AG20443 (cell line): ENCODE results near the gene DNAAF8.
"Not testable (repeated sequence)": the region's sequence is repeated elsewhere in the genome, so short reads cannot be mapped to it uniquely, and the experiment has no call there.

Source experiments
- DNase-seq: peaks from one replicate; pipeline ENCODE4 v3.0.0; 2012; ENCODE audit warnings: low spot score, mixed read lengths

The DNAAF8 gene

GRCh38 chr16:4723071-4723767 is 11.1 kb upstream of the DNAAF8 start:
- DNase-seq = no peak

DNA sequence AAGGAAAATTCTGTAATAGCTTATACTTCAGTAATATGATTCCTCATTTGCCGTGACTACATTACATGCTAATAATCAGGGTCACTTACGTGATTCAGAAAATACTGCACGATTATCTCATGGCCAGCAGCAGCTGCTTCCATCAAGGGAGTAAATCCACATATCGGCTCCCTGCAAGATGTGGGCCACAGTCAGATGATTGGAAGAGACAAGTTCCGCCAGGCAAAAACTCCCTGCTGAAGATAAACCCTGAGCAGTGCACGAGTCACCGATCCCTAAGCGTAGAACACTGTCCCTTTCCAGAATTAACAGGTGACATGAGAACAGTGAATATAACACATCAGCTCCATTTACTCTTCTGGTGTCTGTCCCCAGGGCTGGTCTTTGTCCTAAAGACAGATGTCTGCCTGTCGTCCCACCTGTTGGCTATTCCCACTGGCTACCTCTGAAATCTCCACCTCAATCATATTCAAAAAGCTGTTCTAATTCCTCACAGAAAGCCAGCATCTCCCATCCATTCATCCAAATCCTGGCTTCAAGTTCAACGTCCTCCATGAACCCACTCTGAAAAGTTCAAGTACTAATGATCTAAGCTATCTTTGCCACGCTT is 9.6 kb upstream of the DNAAF8 start:
- no peak for DNase-seq

- DNase-seq = no peak
Measured at GRCh38 chr16:4726616-4727015, 7.7 kb upstream of the DNAAF8 start.

DNA sequence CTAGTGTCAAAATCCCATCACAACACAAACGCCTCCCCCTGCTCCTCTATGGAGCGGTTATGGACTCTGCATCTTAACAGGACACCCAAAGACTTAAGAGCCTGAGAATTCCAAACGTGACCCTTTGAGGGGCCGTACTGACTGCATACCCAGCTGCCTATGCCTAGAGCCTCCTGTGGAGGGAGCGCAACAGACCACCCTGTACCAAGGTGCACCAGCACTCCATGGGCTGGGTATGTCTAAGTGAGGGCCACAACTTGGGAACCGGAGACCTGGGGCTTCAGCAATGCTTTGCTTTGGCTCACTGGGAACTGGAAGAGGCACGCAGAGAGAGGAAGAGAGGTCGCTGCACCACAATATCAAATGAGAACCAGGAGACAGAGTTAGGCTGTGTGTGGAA is 5.7 kb upstream of the DNAAF8 start:
- no peak for DNase-seq

DNA sequence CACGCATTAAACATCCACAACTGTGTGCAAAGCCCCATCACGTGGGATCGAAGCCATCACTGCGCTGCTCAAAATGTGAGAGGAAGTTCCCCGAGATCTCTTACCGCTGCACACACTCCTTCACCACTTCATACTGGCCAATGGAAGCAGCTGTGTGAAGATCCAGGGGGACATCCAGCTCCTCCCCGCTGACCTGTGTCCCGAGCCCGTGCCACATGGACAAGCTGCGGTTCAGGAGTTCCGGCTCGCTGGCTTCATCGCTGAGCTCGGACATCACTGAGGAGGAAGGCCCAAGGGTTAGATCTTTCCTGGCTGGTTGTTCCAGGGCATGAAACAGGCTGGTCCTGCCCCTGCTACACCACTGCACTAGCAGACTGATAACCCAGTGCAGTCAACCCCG is 4.5 kb upstream of the DNAAF8 start:
- DNase-seq = no peak

- DNase-seq = no peak
Measured at GRCh38 chr16:4733211-4733742, 1.1 kb upstream of the DNAAF8 start.

DNA sequence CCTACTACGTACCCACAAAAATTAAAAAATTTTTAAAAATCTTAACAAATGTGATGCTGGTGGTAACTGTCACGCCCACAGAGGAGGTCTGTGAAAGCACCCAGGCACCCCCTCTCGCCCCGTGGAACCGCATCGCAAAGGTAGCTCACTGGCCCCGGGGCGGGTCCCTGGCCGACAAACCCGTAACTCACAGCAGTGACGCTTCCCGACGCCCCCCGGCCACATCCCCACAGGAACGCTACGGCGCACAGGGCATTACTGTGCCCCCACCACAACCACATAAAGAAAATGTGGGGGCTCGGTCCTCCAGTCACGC is 632 bp upstream of the DNAAF8 start:
- DNase-seq = peak; percentile 21

- peak; percentile 95 for DNase-seq
Measured at GRCh38 chr16:4734730-4735535, 596 bp downstream of the DNAAF8 start.

GRCh38 chr16:4736546-4736945 is 2.2 kb downstream of the DNAAF8 start:
- no peak for DNase-seq

GRCh38 chr16:4737545-4737944 is 3.2 kb downstream of the DNAAF8 start:
- DNase-seq = no peak

- not testable (repeated sequence) for DNase-seq
Measured at GRCh38 chr16:4738370-4738769, 4.0 kb downstream of the DNAAF8 start.

- DNase-seq = no peak
Measured at GRCh38 chr16:4743226-4743878, 9.0 kb downstream of the DNAAF8 start.

GRCh38 chr16:4744555-4745273 is 10.4 kb downstream of the DNAAF8 start:
- DNase-seq = no peak

DNA sequence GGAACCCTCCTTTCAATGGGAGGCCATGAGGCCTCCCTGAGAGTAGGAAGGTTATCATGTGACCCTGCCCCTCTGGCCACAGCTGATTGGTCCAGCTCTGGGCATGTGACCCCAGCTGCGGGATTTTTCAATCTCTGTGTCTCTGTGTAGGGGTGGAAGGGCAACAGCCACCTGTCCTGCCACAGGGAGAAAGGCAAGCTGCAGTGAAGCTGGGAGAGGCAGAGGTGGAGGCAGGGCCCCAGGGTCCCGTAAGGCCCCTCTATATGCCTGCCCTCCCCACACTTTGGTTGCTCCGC is 10.9 kb downstream of the DNAAF8 start:
- no peak for DNase-seq

DNA sequence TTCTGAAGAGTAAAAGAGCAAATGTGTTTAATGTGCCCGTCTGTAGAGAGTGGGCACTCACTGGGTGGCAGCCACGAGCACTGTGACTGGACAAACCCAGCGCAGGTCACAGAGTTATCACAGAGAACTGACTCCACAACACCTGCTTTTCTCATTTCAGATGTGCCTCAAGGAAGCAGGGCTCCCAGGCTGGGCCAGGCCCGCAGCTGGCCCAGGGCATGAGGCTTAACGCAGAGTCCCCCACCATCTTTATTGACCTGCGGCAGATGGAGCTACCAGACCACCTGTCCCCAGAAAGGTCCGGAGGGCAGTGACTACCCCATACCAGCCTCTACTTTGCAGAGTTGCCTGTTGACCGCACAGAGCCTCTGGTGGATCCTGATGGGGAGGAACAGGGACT is 11.9 kb downstream of the DNAAF8 start:
- DNase-seq = no peak

DNA sequence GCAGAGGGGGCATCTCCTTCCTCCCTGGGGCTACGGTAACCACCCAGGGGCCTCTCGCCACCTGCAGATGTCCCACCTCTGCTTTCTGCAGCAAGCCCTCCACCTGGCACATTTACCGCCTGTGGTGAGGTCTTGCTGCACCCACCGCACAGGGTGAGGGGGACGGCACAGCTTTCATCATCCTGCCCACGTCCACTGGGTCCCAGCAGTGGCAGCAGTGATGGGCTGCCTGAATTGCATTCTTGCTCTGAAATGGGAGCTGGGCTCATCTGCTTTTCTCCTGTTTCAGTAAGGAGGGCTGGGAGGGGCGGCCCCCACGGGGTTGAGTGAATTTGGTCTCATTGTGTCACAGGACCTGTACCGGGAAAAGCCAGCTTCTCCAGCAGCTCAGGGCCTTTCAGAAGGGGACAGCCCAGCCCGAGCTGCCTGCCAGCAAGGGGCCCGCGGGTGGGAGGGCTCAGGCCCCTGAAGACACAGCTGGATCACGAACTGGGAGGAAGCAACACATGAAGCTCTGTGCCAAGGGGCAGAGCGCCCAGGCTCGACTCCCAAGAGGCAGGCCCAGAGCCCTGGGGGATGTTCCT is 12.7 kb downstream of the DNAAF8 start:
- DNase-seq = no peak

DNA sequence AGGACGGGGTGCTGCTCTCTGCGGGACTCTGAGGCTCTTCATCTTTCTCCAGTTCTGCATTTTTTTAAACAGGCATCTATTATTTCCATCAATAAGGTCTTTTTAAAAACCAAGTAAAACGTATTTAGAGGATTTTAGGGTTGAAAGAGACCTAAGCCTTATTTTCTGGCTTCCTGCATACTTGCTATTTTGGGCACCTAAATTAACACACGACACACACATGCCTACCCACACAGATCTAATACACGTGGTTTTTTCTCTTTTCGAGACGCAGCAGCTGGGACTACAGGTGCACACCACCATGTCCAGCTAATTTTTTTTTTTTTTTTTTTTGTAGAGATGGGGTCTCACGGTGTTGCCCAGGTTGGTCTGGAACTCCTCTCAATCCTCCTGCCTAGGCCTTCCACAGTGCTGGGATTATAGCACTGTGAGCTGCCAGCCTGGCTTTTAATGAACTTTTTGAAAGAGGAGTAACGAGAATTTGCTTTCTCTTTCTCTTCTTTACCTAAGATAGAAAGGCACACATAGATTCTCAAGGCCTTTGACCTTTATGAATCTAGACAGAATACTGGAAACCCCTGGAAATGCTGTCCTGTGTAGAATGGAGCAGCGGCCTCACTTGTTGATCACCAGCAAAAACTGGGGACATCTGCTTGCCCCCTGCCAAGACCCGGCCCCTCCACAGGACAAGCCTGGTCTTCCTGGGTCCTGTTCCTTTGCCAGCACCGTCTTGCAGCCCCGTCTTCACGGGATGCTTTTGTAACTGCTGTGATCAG is 13.8 kb downstream of the DNAAF8 start:
- DNase-seq = no peak

GRCh38 chr16:4748682-4749411 is 14.5 kb downstream of the DNAAF8 start:
- DNase-seq = no peak

- no peak for DNase-seq
Measured at GRCh38 chr16:4749700-4750257, 15.4 kb downstream of the DNAAF8 start.

GRCh38 chr16:4750896-4751295 is 16.6 kb downstream of the DNAAF8 start:
- DNase-seq = no peak
